ENCODE results near the gene PKDCC. TPM values are rescaled to one million over a fixed set of nuclear protein-coding genes. Genes with fewer than 3 reads are reported as not detected.
"Not testable (repeated sequence)": the region's sequence is repeated elsewhere in the genome, so short reads cannot be mapped to it uniquely, and the experiment has no call there.

The PKDCC gene
- total RNA-seq, 6 experiments from 2014 or later: 8.2 to 20.9 (median 12.3) TPM

DNA sequence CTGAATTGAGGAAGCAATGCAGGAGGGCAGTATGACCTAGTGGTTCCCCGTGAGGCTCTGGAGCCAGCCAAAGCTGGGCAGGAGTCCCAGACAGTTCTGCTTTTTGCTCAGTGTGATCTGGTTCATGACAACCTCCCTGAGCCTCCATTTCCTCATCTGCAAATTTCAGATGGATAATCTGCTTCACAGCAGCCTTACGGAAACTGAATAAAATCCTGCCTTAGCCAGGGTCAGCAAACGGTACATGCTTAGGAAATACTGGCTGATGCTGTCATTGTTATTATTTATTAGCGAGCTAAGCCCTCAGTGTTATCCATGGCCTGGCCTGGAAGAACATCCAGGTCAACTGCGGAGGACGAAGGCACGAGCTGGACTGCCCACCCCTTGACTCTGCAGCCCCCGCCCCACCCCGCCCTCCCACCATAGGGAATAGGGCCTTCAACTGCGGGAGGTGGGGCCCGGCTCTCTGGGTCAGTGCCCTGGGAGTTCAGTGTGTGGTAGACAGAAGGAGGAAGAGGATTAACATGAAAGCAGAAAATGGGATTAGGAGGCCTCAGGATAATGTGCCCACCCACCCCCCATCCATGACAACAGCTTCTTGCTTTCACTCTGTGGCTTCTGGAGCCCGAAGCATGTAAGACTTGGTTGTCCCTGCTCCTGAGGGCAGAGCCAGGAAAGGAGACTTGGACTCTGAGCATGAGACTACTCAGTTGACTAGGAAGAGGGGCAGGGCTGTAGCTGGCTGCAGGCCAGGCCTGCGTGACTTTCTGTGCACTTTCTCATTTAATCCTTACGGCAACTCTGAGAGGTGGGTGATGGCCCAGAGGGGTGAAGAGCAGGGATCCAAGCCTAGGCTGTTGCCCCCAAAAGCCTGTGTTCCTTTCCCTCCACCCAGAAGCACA, 13.1 kb downstream of the PKDCC start:
- no peaks in the 10 kb centered on the region for H3K9me3 ChIP-seq
- H3K36me3 ChIP-seq: peaks cover 0 to 8% (median 3%) of the 10 kb centered on the region in 4 donors
- H3K4me1 ChIP-seq: no peaks in the 10 kb centered on the region
- TF ChIP-seq POLR2A (IDR thresholded peaks at IDR 0.05): no peak
- TF ChIP-seq, protein P1, sequence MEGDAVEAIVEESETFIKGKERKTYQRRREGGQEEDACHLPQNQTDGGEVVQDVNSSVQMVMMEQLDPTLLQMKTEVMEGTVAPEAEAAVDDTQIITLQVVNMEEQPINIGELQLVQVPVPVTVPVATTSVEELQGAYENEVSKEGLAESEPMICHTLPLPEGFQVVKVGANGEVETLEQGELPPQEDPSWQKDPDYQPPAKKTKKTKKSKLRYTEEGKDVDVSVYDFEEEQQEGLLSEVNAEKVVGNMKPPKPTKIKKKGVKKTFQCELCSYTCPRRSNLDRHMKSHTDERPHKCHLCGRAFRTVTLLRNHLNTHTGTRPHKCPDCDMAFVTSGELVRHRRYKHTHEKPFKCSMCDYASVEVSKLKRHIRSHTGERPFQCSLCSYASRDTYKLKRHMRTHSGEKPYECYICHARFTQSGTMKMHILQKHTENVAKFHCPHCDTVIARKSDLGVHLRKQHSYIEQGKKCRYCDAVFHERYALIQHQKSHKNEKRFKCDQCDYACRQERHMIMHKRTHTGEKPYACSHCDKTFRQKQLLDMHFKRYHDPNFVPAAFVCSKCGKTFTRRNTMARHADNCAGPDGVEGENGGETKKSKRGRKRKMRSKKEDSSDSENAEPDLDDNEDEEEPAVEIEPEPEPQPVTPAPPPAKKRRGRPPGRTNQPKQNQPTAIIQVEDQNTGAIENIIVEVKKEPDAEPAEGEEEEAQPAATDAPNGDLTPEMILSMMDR (IDR thresholded peaks at IDR 0.05): no peak
- DNase-seq (no peak), ATAC-seq (peak; percentile 43 to 73 (median 60))
- peak overlapping the region in 1 of 3 donors; percentile 22 for H3K27ac ChIP-seq
- H3K4me3 ChIP-seq: no peak overlapping the region
- no peaks in the 10 kb centered on the region for H3K27me3 ChIP-seq
- WGBS (ENCODE audit: insufficient coverage, low coverage, low lambda C conversion rate, missing lambda C conversion rate): 69% methylated on average over 10 of the region's 14 CpGs
- intact Hi-C loops (cut with DNase I): no loop called here

DNA sequence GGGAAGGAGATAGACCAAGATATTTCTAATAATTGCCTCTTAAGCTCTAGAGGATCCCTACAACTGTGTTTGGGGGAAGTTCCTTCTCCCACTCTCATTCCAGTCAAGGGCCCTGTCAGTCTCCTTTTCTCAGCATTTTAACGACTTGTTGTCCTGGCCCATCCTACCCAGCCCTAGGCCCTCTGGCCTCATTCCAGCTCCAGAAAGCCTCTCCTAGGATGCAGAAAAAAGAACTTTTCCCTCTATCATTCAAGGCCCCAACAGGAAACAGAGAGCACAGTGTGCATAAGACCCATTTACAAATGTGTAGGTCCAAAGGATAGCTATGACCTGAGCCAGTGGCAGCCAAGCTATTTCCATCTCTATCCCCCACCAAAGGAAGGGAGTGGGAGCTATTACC, 14.0 kb downstream of the PKDCC start:
- 67% methylated on average over 1 of the region's 1 CpG for WGBS (ENCODE audit: insufficient coverage, low coverage, low lambda C conversion rate, missing lambda C conversion rate)
- Histone ChIP-seq H3K4me3 (no peak overlapping the region), H3K27me3 (no peaks in the 10 kb centered on the region), H3K36me3 (peaks cover 0 to 8% (median 3%) of the 10 kb centered on the region in 4 donors), H3K27ac (no peak overlapping the region), H3K4me1 (no peaks in the 10 kb centered on the region), H3K9me3 (no peaks in the 10 kb centered on the region)
- TF ChIP-seq, protein P1 (IDR thresholded peaks at IDR 0.05): no peak
- TF ChIP-seq POLR2A (IDR thresholded peaks at IDR 0.05): no peak
- DNase-seq (no peak), ATAC-seq (no peak)
- intact Hi-C loops (cut with DNase I): no loop called here

DNA sequence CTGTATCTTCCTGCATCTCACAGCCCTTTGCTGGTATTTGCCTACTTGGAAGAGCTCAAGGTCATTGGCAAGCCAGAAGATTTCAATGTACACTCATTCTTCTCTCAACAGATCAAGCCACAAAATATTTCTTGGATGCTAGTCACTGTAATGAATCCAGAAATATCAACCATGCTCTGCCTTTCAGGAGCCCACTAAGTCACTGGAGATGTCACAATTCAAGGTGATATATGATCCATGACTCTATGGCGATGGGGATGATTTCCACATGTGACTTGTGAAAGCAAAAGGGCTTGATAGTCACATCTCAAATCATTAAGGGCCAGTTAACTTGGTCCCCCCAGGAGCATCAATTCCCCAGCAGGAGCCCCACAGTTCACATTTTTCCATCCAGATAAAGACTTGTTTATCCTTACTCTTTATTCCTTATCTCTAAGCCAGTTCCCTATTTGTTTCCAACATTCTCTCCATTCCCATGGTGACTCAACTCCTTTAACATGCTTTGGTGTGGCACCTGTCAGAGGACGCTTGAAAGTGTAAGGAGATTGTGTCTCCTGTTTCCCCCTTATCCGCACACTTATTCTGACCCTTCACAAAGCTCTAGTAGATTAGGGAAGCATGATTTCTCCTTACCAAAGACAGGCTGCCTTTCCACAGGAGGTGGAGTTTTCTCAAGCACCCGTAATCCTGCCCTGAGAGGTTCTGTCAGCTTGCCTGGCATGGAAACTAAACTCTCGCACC, 15.8 kb downstream of the PKDCC start:
- peaks cover 0 to 2% (median 0%) of the 10 kb centered on the region in 4 donors for H3K36me3 ChIP-seq
- no peak overlapping the region for H3K27ac ChIP-seq
- no peaks in the 10 kb centered on the region for H3K4me1 ChIP-seq
- TF ChIP-seq, protein P1 (IDR thresholded peaks at IDR 0.05): no peak
- TF ChIP-seq POLR2A (IDR thresholded peaks at IDR 0.05): no peak
- intact Hi-C loops (cut with DNase I): no loop called here
- DNase-seq (no peak), ATAC-seq (no peak)
- H3K9me3 ChIP-seq: no peaks in the 10 kb centered on the region
- no peaks in the 10 kb centered on the region for H3K27me3 ChIP-seq
- no peak overlapping the region for H3K4me3 ChIP-seq
- 75% methylated on average over 4 of the region's 5 CpGs for WGBS (ENCODE audit: insufficient coverage, low coverage, low lambda C conversion rate, missing lambda C conversion rate)

DNA sequence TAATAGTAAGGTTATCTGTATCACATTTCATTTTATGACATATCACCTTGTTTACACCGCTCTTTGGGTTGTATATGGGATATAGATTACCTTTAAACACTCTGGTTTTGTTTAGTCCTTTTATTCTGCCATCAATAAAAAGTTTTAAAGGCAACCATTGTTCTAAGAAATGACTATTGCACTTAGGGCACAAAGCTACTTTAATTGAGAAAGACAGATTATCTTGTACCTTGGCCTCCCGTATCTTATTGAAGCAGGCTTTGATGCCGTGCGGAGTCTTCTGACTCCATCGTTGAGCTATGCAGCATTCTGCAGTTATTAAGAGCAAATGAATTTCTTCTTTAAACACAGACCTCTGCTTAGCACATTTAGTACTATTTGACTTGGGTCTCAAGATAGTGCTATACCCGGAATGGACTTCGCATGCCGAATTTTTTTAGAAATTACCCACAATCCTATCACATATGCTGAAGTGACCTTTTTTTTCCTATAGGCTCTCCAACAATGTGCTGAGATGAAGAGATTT, 16.7 kb downstream of the PKDCC start:
- H3K4me1 ChIP-seq: no peaks in the 10 kb centered on the region
- WGBS (ENCODE audit: insufficient coverage, low coverage, low lambda C conversion rate, missing lambda C conversion rate): 66% methylated on average over 8 of the region's 8 CpGs
- H3K9me3 ChIP-seq: no peaks in the 10 kb centered on the region
- H3K4me3 ChIP-seq: no peak overlapping the region
- ATAC-seq: no peak
- no peaks in the 10 kb centered on the region for H3K36me3 ChIP-seq
- TF ChIP-seq, protein P1 (IDR thresholded peaks at IDR 0.05): no peak
- no peak for TF ChIP-seq POLR2A (IDR thresholded peaks at IDR 0.05)
- H3K27ac ChIP-seq: no peak overlapping the region
- no peaks in the 10 kb centered on the region for H3K27me3 ChIP-seq
- intact Hi-C loops (cut with DNase I): no loop called here
- no peak for DNase-seq

DNA sequence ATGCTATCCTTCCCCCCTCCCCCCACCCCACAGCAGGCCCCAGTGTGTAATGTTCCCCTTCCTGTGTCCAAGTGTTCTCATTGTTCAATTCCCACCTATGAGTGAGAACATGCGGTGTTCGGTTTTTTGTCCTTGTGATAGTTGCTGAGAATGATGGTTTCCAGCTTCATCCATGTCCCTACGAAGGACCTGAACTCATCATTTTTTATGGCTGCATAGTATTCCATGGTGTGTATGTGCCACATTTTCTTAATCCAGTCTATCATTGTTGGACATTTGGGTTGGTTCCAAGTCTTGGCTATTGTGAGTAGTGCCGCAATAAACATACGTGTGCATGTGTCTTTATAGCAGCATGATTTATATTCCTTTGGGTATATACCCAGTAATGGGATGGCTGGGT, 17.9 kb downstream of the PKDCC start:
- H3K36me3 ChIP-seq; H3K9me3 ChIP-seq; intact Hi-C loops (cut with DNase I); ATAC-seq; DNase-seq; H3K27ac ChIP-seq; H3K27me3 ChIP-seq; H3K4me1 ChIP-seq; H3K4me3 ChIP-seq: not testable (repeated sequence)
- 88% methylated on average over 5 of the region's 5 CpGs for WGBS (ENCODE audit: insufficient coverage, low coverage, low lambda C conversion rate, missing lambda C conversion rate)

DNA sequence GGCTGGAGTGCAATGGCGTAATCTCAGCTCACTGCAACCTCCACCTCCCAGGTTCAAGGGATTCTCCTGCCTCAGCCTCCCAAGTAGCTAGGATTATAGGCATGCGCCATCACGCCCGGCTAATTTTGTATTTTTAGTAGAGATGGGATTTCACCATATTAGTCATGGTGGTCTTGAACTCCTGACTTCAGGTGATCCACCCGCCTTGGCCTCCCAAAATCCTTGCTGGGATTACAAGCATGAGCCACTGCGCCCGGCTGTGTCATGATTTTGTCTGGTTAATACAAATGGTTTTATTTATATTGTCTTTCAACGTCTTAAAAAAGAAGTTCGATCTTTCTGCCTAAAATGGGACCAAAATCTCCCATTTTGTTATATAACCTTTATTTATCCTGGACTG, 19.2 kb downstream of the PKDCC start:
- H3K36me3 ChIP-seq; DNase-seq; H3K27me3 ChIP-seq; H3K9me3 ChIP-seq; ATAC-seq; H3K27ac ChIP-seq; H3K4me1 ChIP-seq; intact Hi-C loops (cut with DNase I); H3K4me3 ChIP-seq: not testable (repeated sequence)
- 93% methylated on average over 5 of the region's 9 CpGs for WGBS (ENCODE audit: insufficient coverage, low coverage, low lambda C conversion rate, missing lambda C conversion rate)

All from right lobe of liver (tissue), 6 donors.